ENCODE results near the gene LRRC3. TPM values are rescaled to one million over a fixed set of nuclear protein-coding genes. Genes with fewer than 3 reads are reported as not detected.

Gene LRRC3
- polyA plus RNA-seq, 1 donor (not counting 4 experiments of a cell fraction or from before 2014, with no cell fraction given): 1.4 TPM

- peaks cover 4% of the 10 kb centered on the region for H3K9me3 ChIP-seq (ENCODE audit: control insufficient read depth, low read depth, low read length)
- no peaks in the 10 kb centered on the region for H3K36me3 ChIP-seq (ENCODE audit: control insufficient read depth in 2 of 2, extremely low read depth in 1 of 2, insufficient read depth in 2 of 2, low read length in 2 of 2)
- H3K79me2 ChIP-seq (ENCODE audit: control insufficient read depth, insufficient read depth, low read length): no peaks in the 10 kb centered on the region
- no peak overlapping the region for H3K4me3 ChIP-seq (ENCODE audit: control insufficient read depth in 2 of 3, extremely low read depth in 1 of 3, insufficient read depth in 2 of 3, low read depth in 1 of 3, low read length in 3 of 3)
- TF ChIP-seq EZH2 (IDR thresholded peaks at IDR 0.05; ENCODE audit: low read length) (no peak), CTCF (optimal IDR thresholded peaks at IDR 0.05 in 1 of 3, IDR thresholded peaks at IDR 0.05 in 1 of 3, conservative IDR thresholded peaks at IDR 0.05 in 1 of 3; ENCODE audit: extremely low read depth in 1 of 3, insufficient read depth in 2 of 3, low read length in 3 of 3) (no peak)
- no peak overlapping the region for H3K4me2 ChIP-seq (ENCODE audit: control insufficient read depth, extremely low read depth, insufficient read depth, low read depth, low read length)
- H2AFZ ChIP-seq (ENCODE audit: control insufficient read depth, low read length): no peak overlapping the region
- H3K9me1 ChIP-seq (ENCODE audit: control insufficient read depth, extremely low read depth, insufficient read depth, low read length): no peaks in the 10 kb centered on the region
- no peaks in the 10 kb centered on the region for H3K4me1 ChIP-seq (ENCODE audit: control insufficient read depth, extremely low read depth, insufficient read depth, low read length)
- H3K9ac ChIP-seq (ENCODE audit: control insufficient read depth, extremely low read depth, insufficient read depth, low read length): no peak overlapping the region
- no peak for FAIRE-seq
- no peak for DNase-seq (ENCODE audit: low read depth, low spot score)
- dilution Hi-C loops (cut with MboI; ENCODE audit: extremely low pct_ligation_motif_present, low sequenced_read_pairs): no loop called here
- no peaks in the 10 kb centered on the region for H3K27me3 ChIP-seq (ENCODE audit: control insufficient read depth, extremely low read depth, insufficient read depth, low read length)
- H4K20me1 ChIP-seq (ENCODE audit: control insufficient read depth, extremely low read depth, insufficient read depth, low read length): no peaks in the 10 kb centered on the region
- no peak overlapping the region for H3K27ac ChIP-seq (ENCODE audit: control insufficient read depth, insufficient read depth, low read length)
Measured at GRCh38 chr21:44428281-44428960, 26.9 kb upstream of the LRRC3 start.

GRCh38 chr21:44429894-44430293 is 25.4 kb upstream of the LRRC3 start:
- no peak for FAIRE-seq
- no peak overlapping the region for H3K9ac ChIP-seq (ENCODE audit: control insufficient read depth, extremely low read depth, insufficient read depth, low read length)
- H3K27ac ChIP-seq (ENCODE audit: control insufficient read depth, insufficient read depth, low read length): no peak overlapping the region
- H3K27me3 ChIP-seq (ENCODE audit: control insufficient read depth, extremely low read depth, insufficient read depth, low read length): no peaks in the 10 kb centered on the region
- no peaks in the 10 kb centered on the region for H3K4me1 ChIP-seq (ENCODE audit: control insufficient read depth, extremely low read depth, insufficient read depth, low read length)
- no peaks in the 10 kb centered on the region for H3K9me1 ChIP-seq (ENCODE audit: control insufficient read depth, extremely low read depth, insufficient read depth, low read length)
- H2AFZ ChIP-seq (ENCODE audit: control insufficient read depth, low read length): no peak overlapping the region
- no peak for DNase-seq (ENCODE audit: low read depth, low spot score)
- no peaks in the 10 kb centered on the region for H4K20me1 ChIP-seq (ENCODE audit: control insufficient read depth, extremely low read depth, insufficient read depth, low read length)
- no peaks in the 10 kb centered on the region for H3K36me3 ChIP-seq (ENCODE audit: control insufficient read depth in 2 of 2, extremely low read depth in 1 of 2, insufficient read depth in 2 of 2, low read length in 2 of 2)
- H3K4me3 ChIP-seq (ENCODE audit: control insufficient read depth in 2 of 3, extremely low read depth in 1 of 3, insufficient read depth in 2 of 3, low read depth in 1 of 3, low read length in 3 of 3): no peak overlapping the region
- H3K79me2 ChIP-seq (ENCODE audit: control insufficient read depth, insufficient read depth, low read length): no peaks in the 10 kb centered on the region
- no peak overlapping the region for H3K4me2 ChIP-seq (ENCODE audit: control insufficient read depth, extremely low read depth, insufficient read depth, low read depth, low read length)
- TF ChIP-seq EZH2 (IDR thresholded peaks at IDR 0.05; ENCODE audit: low read length): no peak
- TF ChIP-seq CTCF (optimal IDR thresholded peaks at IDR 0.05 in 1 of 3, IDR thresholded peaks at IDR 0.05 in 1 of 3, conservative IDR thresholded peaks at IDR 0.05 in 1 of 3; ENCODE audit: extremely low read depth in 1 of 3, insufficient read depth in 2 of 3, low read length in 3 of 3): no peak
- dilution Hi-C loops (cut with MboI; ENCODE audit: extremely low pct_ligation_motif_present, low sequenced_read_pairs): no loop called here
- peaks cover 4% of the 10 kb centered on the region for H3K9me3 ChIP-seq (ENCODE audit: control insufficient read depth, low read depth, low read length)
